Thyroid gland (tissue), 4 donors: ENCODE data around the gene IGF2R. TPM values are rescaled to one million over a fixed set of nuclear protein-coding genes. Genes with fewer than 3 reads are reported as not detected.

Experiments used
- DNase-seq, 2 donors: peaks; one replicate each; pipeline ENCODE4 v3.0.0-alpha.2; 2019
- H3K27ac ChIP-seq, 3 donors: fragments of 200-600 bp; sonication (generic); 1 replicate in 2 of 3; 2 replicates in 1 of 3; pipeline ENCODE4 v1.5.1; 2016 to 2019; ENCODE audit warnings: mild to moderate bottlenecking in 1 of 3, moderate library complexity in 1 of 3
- H3K27me3 ChIP-seq: fragments of 200-600 bp; sonication (generic); one replicate; pipeline ENCODE4 v1.5.1; 2019
- H3K36me3 ChIP-seq, 2 donors: fragments of 200-600 bp; sonication (generic); one replicate each; pipeline ENCODE4 v1.5.1; 2016 to 2019
- H3K4me1 ChIP-seq, 2 donors: fragments of 200-600 bp; sonication (generic); one replicate each; pipeline ENCODE4 v1.5.1; 2017 to 2019
- H3K4me3 ChIP-seq, 3 donors: fragments of 200-600 bp; sonication (generic); replicated peaks in 1 of 3; 1 replicate in 2 of 3; 2 replicates in 1 of 3; pipeline ENCODE4 v1.5.1; 2016; ENCODE audit warnings: mild to moderate bottlenecking in 1 of 3
- H3K9me3 ChIP-seq: fragments of 200-600 bp; sonication (generic); one replicate; pipeline ENCODE4 v1.5.1; 2017
- CTCF ChIP-seq, 6 experiments: fragments of 200-600 bp in 3 of 6; fragments of 450-650 bp in 3 of 6; sonication (generic) in 3 of 6; IDR thresholded peaks; one replicate each; pipeline ENCODE4 v1.5.1; 2016 to 2019; ENCODE audit warnings: antibody characterized with exemption in 6 of 6, mild to moderate bottlenecking in 2 of 6, inconsistent platforms in 1 of 6, moderate library complexity in 1 of 6
- POLR2A ChIP-seq, 2 donors: fragments of 450-650 bp; IDR thresholded peaks; one replicate each; pipeline ENCODE4 v1.6.1; 2017; ENCODE audit warnings: antibody characterized with exemption in 2 of 2, mild to moderate bottlenecking in 2 of 2, moderate library complexity in 1 of 2
- WGBS, 2 donors: methylation state at CpG; one replicate each; pipeline ENCODE4 v1.1.5; 2017; 5-methylcytosine and 5-hydroxymethylcytosine counted together
- intact Hi-C: fragments of 100-400 bp; cut with DNase I; formaldehyde crosslinking; loops from one replicate; pipeline ENCODE4 v1.15.1; 2023
- total RNA-seq, 4 donors: library from RNA; depleted of rRNA; stranded (reverse); fragments of >200 nt; gene quantifications; one replicate each; pipeline ENCODE4 v1.2.3, GENCODE V29; 2016

The IGF2R gene
- total RNA-seq, 4 donors from 2014 or later: 82.1 to 104 (median 94.2) TPM

- no peak for TF ChIP-seq CTCF (IDR thresholded peaks at IDR 0.05)
- TF ChIP-seq POLR2A (IDR thresholded peaks at IDR 0.05): no peak
- WGBS, 2 donors: 96 to 98% methylated on average over 17 of the region's 17 CpGs
- Histone ChIP-seq H3K9me3 (no peaks in the 10 kb centered on the region), H3K4me3 (no peak overlapping the region), H3K27me3 (no peaks in the 10 kb centered on the region), H3K4me1 (no peaks in the 10 kb centered on the region), H3K27ac (no peak overlapping the region), H3K36me3 (peaks cover 65 to 92% of the 10 kb centered on the region in 2 donors)
- intact Hi-C loops: no loop called here
- no peak for DNase-seq
These were observed 111.2 kb downstream of the IGF2R start for GRCh38 chr6:160080097-160080496.

- Histone ChIP-seq H3K27ac (no peak overlapping the region), H3K4me1 (no peaks in the 10 kb centered on the region), H3K36me3 (peaks cover 69 to 94% of the 10 kb centered on the region in 2 donors), H3K9me3 (no peaks in the 10 kb centered on the region), H3K27me3 (no peaks in the 10 kb centered on the region), H3K4me3 (no peak overlapping the region)
- DNase-seq: no peak
- intact Hi-C loops: no loop called here
- 94 to 97% methylated on average over 11 of the region's 11 CpGs for WGBS, 2 donors
- no peak for TF ChIP-seq POLR2A (IDR thresholded peaks at IDR 0.05)
- TF ChIP-seq CTCF (IDR thresholded peaks at IDR 0.05): no peak
These were observed 112.5 kb downstream of the IGF2R start for GRCh38 chr6:160081398-160081797.

- DNase-seq: no peak
- 89 to 90% methylated on average over 8 of the region's 8 CpGs for WGBS, 2 donors
- Histone ChIP-seq H3K36me3 (peaks cover 72 to 92% of the 10 kb centered on the region in 2 donors), H3K27ac (no peak overlapping the region), H3K9me3 (no peaks in the 10 kb centered on the region), H3K4me1 (no peaks in the 10 kb centered on the region), H3K4me3 (no peak overlapping the region), H3K27me3 (no peaks in the 10 kb centered on the region)
- TF ChIP-seq POLR2A (IDR thresholded peaks at IDR 0.05): no peak
- no peak for TF ChIP-seq CTCF (IDR thresholded peaks at IDR 0.05)
- intact Hi-C loops: no loop called here
These were observed 113.7 kb downstream of the IGF2R start for GRCh38 chr6:160082627-160083026.

- Histone ChIP-seq H3K9me3 (no peaks in the 10 kb centered on the region), H3K27ac (no peak overlapping the region), H3K4me3 (no peak overlapping the region), H3K36me3 (peaks cover 73 to 87% of the 10 kb centered on the region in 2 donors), H3K27me3 (no peaks in the 10 kb centered on the region), H3K4me1 (no peaks in the 10 kb centered on the region)
- TF ChIP-seq CTCF (IDR thresholded peaks at IDR 0.05) (no peak), POLR2A (IDR thresholded peaks at IDR 0.05) (no peak)
- intact Hi-C loops: no loop called here
- 95 to 97% methylated on average over 16 to 18 of the region's 18 CpGs for WGBS, 2 donors
- no peak for DNase-seq
These were observed 115.4 kb downstream of the IGF2R start for GRCh38 chr6:160084198-160084776.

- Histone ChIP-seq H3K9me3 (no peaks in the 10 kb centered on the region), H3K27me3 (no peaks in the 10 kb centered on the region), H3K4me3 (no peak overlapping the region), H3K27ac (no peak overlapping the region), H3K4me1 (no peaks in the 10 kb centered on the region), H3K36me3 (peaks cover 74 to 87% of the 10 kb centered on the region in 2 donors)
- no peak for TF ChIP-seq CTCF (IDR thresholded peaks at IDR 0.05)
- TF ChIP-seq POLR2A (IDR thresholded peaks at IDR 0.05): no peak
- no peak for DNase-seq
- intact Hi-C loops: no loop called here
- WGBS, 2 donors: 75 to 84% methylated on average over 5 of the region's 5 CpGs
These were observed 116.3 kb downstream of the IGF2R start for GRCh38 chr6:160085226-160085625.
